Astrocyte (in vitro differentiated cells and primary cell): Measurements from ENCODE around the gene CELF2.

ENCODE experiments used
- CTCF ChIP-seq: IDR thresholded peaks from 2 replicates; pipeline ENCODE4 v1.5.1; 2011; ENCODE audit warnings: low read depth, mild to moderate bottlenecking, inconsistent platforms, low read length, moderate library complexity; ENCODE audit not compliant: insufficient read depth
- EZH2 ChIP-seq: IDR thresholded peaks from 2 replicates; pipeline ENCODE4 v1.6.1; 2012; ENCODE audit warnings: mild to moderate bottlenecking, low read length, inconsistent platforms; ENCODE audit not compliant: insufficient read depth

DNA sequence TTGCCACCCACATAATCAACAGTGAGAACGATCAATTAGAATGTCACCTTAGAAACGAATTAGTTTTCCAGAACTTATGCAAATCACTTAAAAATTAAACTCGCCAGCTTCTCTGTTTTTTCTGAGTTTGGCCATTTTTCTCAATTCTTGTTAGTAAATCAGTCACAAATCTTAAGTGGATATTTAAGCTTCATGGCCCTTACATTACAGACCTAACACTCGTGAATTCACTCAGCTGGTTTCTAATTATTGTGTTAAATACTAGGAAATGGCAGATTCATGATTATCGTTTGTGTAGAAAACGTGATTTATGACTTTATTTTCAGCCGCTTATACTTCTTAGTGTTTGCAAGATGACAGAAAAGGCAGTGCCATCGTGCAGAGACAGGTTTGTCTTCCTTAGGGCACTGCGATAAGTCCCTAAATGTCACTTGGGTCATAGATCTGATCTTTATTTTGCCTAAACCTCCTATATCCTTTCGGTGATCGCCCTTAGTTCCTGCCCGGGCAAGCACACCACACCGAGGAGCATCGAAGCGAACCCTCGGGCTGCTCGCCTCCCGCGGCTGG lies 587 bp upstream of the CELF2 start:
- TF ChIP-seq CTCF (no peak), EZH2 (peak; percentile 29)
